ENCODE data around the gene ARPP21. TPM values are rescaled to one million over a fixed set of nuclear protein-coding genes. Genes with fewer than 3 reads are reported as not detected.

ARPP21 gene
- total RNA-seq, 1 donor from 2014 or later: 0.15 TPM

DNA sequence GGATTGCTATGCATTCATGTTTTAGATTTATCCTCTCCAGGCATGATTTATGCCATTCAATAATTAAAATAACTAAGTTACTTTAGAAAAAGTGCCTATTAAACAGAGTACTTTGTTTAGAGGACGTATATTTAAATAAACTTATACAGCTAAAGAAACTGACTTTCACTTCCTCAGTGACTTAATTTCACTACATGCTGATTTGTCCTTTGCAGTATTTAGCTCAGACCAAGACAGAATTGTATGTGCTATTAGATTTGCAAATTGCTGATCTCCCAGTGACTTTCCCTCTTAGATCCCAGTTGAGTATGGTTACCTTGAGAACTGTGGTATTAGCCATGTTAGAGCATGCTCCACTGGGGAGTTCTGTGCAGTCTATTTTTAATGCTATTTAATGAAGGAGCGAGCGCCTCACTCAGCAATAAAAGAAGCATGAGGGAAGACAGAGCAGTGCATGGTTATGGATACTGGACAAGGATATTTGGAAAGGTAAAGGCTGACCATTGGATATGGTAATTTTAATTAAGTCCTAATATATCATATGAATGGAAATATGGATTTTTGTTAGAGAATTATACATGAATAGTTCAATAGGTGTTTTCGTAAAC lies 2.7 kb downstream of the ARPP21 start:
- DNase-seq (ENCODE audit: low read depth): no peak

DNA sequence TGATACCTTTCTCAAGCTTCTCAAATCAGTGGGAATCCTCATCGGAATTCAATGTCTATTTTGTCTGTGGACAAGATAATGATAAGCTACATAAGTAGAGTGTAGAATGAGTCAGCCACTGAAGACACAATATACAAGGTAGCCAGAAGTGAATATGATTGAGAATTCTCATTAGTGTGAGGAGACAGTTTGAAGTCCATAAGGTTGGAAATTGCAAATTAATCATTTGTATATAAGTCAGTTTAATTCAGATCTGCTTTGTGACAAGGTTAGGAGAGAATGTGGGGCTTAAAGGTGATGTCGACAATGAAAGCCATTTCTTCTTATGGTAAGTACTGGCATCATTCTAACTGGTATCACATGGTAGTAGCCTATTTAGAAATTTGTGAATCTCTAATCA lies 4.2 kb downstream of the ARPP21 start:
- no peak for DNase-seq (ENCODE audit: low read depth)

DNA sequence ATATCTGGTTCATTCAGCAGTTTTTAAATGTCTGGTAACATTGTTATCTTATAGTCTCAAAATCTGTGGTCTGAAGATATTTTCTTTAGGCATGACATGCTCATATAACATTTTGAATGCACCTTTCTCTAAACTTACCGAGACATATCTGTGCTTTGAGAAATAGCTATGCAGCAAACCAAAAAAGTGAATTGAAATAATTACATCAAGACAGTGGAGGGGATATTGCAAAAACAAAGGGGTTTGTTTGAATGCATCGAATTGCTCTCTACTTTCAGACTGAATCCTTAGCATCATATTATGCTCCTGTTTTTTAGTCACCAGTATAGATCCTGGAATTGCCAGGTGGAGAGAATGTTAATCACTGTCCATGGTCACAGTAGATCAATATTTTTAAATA lies 5.1 kb downstream of the ARPP21 start:
- no peak for DNase-seq (ENCODE audit: low read depth)

- DNase-seq (ENCODE audit: low read depth): no peak
Observed at GRCh38 chr3:35645189-35645588, 5.9 kb downstream of the ARPP21 start.

DNA sequence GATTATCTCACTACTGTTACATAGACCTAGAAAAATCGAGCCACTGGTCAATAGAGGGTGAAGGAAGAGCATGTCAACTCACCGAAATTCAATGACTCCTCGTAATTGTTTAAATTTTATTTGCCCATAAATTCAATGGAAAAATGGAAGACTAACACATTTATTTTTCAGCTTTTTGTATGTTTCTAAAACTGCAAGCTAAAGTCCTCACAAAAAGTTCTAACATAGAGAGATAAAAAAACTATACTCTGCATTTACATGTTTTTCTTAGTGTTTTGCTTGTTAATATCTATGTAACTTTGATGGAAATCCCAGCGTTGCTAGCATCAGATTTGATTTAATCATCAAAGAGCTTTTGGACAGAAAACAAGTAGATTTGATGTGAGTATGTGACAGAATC lies 6.8 kb downstream of the ARPP21 start:
- no peak for DNase-seq (ENCODE audit: low read depth)

- no peak for DNase-seq (ENCODE audit: low read depth)
Observed at GRCh38 chr3:35647461-35647860, 8.1 kb downstream of the ARPP21 start.

DNA sequence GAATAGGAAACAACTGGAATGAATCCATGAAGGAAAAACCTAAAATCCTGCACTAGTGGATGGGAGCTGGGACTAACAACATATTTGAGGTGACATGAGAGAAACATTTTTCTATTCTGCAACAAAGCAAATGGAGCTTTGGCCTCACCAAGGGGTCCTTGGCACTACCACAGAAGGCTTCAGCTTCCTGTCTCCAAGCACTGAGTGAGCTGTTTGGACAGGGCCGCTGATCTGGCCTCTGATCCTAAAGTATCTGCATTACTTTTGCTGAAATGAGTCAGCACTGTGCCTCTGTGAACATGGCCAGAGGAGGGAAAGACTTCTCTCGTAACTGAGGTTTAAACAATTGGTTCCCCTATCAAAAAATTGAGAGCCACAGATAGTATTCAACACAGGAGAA lies 9.0 kb downstream of the ARPP21 start:
- DNase-seq (ENCODE audit: low read depth): peak; percentile 52

DNA sequence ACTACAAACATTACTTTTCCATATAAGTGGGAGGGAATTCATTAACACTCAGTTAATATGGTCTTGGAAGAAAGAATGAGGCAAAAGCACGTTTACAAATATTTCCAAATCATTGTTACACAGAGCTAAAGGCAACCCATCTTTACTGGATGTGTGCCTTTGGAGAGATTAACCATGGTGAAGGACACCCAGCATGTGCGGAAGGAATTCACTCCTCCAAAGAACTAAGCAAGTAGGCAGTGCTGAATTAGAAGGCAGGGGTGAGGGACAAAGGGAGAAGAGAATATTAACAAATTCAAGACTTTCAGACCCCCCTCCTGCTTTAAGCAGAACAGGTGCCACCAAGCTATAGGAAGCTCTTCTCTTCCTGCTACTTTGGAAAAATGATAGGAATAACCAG lies 10.1 kb downstream of the ARPP21 start:
- no peak for DNase-seq (ENCODE audit: low read depth)

GRCh38 chr3:35651426-35651825 lies 12.1 kb downstream of the ARPP21 start:
- DNase-seq (ENCODE audit: low read depth): no peak

DNA sequence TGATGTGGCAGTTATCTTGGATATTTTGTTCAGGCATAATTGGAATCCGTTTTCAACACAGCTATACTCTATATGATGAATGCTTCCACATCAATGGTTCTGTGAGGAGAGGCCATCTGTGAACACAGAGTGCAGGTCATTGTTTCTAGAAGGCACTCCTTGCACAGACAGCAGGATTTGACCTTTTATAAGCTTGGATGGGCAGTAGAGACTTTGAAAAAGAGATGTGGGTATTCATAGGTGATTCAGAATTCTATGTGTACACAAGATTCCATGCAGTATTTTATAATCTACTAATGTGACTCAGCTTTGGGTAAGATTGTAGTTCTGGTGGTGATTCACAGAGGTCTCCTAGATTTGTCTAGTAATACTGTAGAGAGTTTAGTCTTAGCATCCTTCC lies 12.5 kb downstream of the ARPP21 start:
- DNase-seq (ENCODE audit: low read depth): peak; percentile 87

- DNase-seq (ENCODE audit: low read depth): no peak
Observed at GRCh38 chr3:35653347-35653746, 14.0 kb downstream of the ARPP21 start.

GRCh38 chr3:35654476-35654875 lies 15.2 kb downstream of the ARPP21 start:
- no peak for DNase-seq (ENCODE audit: low read depth)

- no peak for DNase-seq (ENCODE audit: low read depth)
Observed at GRCh38 chr3:35658686-35659085, 19.4 kb downstream of the ARPP21 start.

- peak; percentile 57 for DNase-seq (ENCODE audit: low read depth)
Observed at GRCh38 chr3:35659768-35660167, 20.4 kb downstream of the ARPP21 start.

- DNase-seq (ENCODE audit: low read depth): peak; percentile 14
Observed at GRCh38 chr3:35663471-35663870, 24.1 kb downstream of the ARPP21 start.

- peak; percentile 87 for DNase-seq (ENCODE audit: low read depth)
Observed at GRCh38 chr3:35664460-35664919, 25.2 kb downstream of the ARPP21 start.

DNA sequence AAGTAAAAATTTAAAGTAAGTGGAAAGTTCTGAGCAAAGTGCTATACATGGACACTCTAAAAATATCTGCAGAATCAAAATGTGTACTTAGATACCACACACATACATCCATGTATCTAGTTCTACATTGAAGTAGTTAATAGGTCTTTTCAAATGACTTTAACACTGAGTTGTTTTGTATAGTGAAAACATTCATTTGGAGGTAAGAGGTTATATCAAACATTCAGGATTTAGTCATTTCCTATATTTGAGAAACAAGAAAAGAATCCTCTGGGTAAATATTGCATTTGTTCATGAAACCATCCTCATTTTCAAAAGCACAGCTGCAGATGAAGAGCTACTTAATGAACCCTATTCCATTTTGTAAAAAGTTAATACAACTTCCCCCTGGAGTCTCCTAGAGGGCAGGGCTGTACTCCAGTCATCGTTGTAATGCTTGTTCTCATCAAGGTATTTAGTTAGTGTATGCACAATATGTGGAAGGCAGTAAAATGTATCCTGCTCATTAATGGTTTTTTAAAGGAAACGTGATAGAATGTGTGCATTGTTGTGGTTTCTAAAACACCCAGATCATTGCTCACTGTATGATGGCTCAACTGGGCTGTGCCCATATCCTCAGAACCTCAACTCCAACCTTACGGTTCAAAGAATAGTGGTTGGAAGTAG lies 26.2 kb downstream of the ARPP21 start:
- peak; percentile 61 for DNase-seq (ENCODE audit: low read depth)

DNA sequence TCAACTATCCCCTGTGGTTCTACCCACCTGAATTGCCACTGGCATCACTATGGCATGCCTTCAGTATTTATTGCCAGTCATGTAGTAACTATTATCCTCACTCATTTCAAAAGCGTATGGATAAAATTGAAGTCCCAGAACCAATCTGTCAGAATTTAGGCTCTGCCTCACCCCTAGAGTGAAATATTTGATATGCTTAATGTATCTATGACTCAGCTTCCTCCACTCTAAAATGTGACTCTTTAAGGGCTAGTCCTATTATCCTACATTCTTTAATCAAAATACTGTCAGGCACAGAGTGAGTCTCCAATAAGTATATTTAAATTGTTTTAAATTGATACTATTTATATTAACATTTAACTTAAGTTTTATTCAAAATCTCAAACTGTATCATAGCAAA lies 27.6 kb downstream of the ARPP21 start:
- DNase-seq (ENCODE audit: low read depth): no peak

DNA sequence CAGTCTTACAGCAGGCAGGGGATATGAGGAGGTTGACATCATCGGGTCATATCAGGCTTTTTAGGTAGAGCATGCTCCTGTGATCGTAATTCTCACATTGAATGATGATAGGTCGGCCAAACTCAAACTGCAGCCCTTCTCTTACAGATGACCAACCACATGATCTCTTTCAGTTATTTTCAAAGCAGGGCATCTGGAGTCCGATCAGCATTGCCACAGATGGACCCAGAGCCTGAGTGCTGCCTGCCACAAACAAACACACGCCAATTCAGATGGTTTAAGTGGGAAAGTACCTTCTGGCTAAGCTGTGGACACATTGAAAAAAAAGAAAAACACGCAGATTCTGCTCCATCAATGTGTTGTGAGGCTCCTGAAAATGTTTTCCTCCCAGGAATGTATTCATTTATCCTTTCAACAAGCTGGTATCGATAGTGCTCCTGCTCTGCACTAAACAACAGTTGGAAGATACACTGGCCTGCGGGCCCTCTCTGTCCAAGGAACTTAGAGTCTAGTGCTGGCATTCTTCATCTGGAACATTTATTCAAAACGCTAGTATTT lies 31.2 kb downstream of the ARPP21 start:
- no peak for DNase-seq (ENCODE audit: low read depth)

DNA sequence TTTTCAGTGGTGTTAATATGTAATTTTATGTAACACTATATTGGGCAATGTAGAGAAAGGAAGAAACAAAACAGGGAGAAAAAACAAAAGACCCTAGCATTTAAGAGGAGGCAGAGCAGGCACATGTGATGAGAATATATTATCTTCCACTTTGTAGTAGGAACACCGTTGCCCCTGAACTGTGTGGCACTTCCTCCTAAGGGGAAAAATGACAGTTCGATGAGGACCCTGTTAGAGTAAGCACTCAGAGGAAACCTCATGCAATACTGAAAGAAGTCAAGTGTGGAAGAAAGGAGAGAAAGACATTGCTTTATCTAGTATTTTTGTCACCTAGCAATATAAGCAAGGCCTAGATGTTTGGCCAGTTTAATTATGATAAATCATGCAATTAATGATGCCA lies 32.2 kb downstream of the ARPP21 start:
- DNase-seq (ENCODE audit: low read depth): no peak

DNA sequence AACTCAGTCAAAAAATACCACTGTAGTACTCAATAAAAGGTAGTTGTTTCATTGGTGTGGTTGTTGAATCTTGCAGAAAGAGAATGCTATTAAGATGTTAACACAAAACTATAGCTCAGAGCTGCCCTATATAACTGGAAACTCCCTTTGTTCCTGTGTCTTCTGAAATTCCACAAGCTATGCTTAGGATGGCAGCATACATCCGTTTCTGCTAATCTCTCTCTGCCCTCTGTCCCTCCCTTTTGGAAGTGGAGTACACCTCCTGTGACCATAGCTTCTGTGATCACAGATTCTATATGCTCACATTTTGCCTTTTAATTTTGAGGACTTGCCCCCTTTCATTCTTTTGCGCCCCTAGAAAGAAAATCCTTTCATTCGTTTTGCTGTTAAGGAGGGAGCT lies 33.7 kb downstream of the ARPP21 start:
- no peak for DNase-seq (ENCODE audit: low read depth)

- DNase-seq (ENCODE audit: low read depth): no peak
Observed at GRCh38 chr3:35674451-35675109, 35.3 kb downstream of the ARPP21 start.

GRCh38 chr3:35675206-35675605 lies 35.9 kb downstream of the ARPP21 start:
- DNase-seq (ENCODE audit: low read depth): no peak
